DMS53 (cell line): ENCODE measurements around the gene ZNF598.

Source experiments
- DNase-seq: peaks from one replicate; lab custom pipeline; 2025; lab: John Stamatoyannopoulos, UW

The ZNF598 gene

GRCh38 chr16:2009791-2010510 is at the start of gene ZNF598:
Gene ZNF598 (minus strand): TSS chr16:2009821.
- DNase-seq = peak; percentile 95

GRCh38 chr16:2058872-2059271 is 49.3 kb upstream of the ZNF598 start:
- DNase-seq = no peak

- DNase-seq = no peak
Measured at GRCh38 chr16:2058420-2058819, 48.8 kb upstream of the ZNF598 start.

DNA sequence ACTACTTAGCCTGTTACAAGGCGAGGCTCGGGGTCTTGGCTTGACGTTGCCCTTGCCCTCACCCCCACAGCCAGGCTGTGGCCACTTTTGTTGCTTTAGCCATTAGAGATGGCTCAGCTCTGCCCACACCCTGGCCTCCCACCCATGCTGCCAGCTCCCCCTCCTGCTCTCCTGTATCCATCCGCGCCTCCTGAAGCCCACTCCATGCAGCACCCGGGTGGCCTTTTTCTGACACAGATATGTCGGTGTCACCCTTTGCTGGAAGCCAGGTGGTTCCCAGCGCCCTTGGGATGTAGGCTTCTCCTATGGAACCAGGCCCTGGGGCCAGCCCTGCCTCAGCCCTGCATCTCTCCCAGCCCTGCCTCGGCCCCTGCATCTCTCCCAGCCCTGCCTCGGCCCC is 47.8 kb upstream of the ZNF598 start:
- DNase-seq = no peak

DNA sequence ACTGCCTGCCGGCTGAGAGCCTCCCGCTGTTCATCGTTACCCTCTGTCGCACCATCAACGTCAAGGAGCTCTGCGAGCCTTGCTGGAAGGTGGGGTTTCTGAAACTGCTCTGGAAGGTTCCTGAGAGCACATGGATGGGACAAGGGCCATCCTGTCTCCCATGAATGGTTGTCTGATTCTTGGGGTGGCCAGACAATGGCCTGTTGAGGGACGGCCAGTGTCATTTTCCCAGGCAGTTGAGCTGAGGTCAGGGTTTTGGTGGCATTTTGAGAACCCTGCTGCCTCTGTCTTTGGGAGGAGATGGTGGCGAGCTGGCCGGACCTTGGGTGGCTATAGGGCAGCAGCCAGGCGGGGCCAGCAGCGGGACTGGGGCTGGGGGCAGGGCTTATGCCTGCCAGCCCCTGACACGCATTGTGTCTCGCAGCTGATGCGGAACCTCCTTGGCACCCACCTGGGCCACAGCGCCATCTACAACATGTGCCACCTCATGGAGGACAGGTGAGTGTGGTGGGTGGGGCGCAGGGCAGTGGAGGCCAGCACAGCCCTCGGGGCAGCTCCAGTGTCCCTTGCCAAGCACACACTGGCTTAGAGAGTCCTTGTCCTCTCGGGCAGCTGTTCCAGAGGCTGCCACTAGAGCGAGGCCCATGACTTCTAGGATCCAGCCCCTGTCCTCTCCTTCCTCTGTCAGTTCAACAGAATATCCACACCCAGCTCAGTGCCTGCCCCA is 47.2 kb upstream of the ZNF598 start:
- peak; percentile 69 for DNase-seq

- peak; percentile 41 for DNase-seq
Measured at GRCh38 chr16:2056077-2056476, 46.5 kb upstream of the ZNF598 start.

DNA sequence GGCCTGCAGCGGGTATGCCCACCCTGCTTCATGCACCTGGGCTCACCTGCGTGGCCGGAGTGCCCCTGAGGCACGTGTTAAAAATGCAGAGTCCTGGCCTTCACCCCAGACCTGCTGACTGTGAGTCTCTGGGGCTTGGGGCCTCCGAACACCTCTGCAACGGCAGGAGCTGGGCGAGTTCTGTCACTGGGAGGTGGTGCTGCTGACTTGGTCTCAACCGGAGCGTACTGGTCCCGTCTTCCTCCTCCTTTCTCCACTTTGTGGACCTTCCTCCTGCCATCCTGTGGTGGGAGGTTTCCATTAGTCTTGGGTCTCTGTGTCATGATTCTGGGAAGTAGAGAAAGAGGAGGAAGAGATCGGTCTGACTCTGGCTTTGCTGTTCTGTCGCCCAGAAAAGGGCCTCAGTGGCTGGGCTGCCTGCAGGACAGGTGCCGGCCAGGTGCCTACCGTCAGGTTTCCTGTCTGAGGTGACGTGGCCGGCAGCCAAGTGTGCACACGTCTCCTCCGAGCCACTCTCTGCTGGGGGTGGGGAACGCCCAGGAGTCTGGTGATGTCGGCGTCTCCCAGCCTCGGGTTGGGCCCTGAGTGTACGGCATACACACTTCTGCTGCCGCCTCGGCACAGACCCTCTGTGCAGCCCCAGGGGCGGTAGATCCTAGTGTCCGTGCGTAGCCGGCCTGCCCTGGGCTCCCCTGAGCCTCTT is 45.1 kb upstream of the ZNF598 start:
- peak; percentile 96 for DNase-seq

- DNase-seq = no peak
Measured at GRCh38 chr16:2053897-2054296, 44.3 kb upstream of the ZNF598 start.

- no peak for DNase-seq
Measured at GRCh38 chr16:2053211-2053610, 43.6 kb upstream of the ZNF598 start.

- peak; percentile 56 for DNase-seq
Measured at GRCh38 chr16:2048116-2048543, 38.5 kb upstream of the ZNF598 start.

DNA sequence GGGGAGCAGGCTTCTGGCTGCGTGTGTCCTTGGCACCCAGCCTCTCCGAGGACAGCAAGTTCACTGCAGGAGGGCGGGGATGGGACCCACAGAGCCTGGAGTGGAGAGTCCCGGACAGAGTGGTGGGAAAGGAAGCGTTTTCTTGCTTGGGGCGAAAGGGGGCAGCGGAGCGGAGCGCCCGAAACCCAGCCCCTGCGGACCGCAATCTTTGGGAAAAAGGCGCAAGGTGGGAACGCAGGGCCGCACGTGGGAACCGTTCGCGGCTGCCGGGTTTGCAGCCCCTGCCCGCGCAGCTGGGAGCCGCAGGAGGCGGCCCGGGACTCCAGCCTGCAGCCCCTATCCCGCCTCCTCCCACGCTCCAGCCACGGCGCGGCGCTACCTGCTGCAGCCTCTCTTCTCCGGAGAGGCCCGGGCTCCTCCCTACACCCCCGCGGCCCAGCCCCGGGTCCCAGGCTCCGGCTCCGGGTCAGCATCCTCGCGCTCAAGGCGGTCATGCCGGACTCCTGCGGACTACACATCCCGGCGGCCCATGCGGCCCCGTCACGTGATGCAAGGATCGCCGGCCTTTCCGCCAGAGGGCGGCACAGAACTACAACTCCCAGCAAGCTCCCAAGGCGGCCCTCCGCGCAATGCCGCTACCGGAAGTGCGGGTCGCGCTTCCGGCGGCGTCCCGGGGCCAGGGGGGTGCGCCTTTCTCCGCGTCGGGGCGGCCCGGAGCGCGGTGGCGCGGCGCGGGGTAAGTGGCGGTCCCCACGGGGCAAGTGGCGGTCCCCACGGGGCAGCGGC is 37.9 kb upstream of the ZNF598 start, which contains the start of the genes NTHL1 and TSC2:
TSS of gene NTHL1 (minus strand) at position 505 of the 786 bp plus-strand sequence. CDS start at position 494, 11 bp downstream.
TSS of gene TSC2 (plus strand) at position 656 of the 786 bp plus-strand sequence. CDS start 631 bp downstream, outside the sequence.
- peak; percentile 96 for DNase-seq

GRCh38 chr16:2046893-2047329 is 37.3 kb upstream of the ZNF598 start:
- peak; percentile 83 for DNase-seq

DNA sequence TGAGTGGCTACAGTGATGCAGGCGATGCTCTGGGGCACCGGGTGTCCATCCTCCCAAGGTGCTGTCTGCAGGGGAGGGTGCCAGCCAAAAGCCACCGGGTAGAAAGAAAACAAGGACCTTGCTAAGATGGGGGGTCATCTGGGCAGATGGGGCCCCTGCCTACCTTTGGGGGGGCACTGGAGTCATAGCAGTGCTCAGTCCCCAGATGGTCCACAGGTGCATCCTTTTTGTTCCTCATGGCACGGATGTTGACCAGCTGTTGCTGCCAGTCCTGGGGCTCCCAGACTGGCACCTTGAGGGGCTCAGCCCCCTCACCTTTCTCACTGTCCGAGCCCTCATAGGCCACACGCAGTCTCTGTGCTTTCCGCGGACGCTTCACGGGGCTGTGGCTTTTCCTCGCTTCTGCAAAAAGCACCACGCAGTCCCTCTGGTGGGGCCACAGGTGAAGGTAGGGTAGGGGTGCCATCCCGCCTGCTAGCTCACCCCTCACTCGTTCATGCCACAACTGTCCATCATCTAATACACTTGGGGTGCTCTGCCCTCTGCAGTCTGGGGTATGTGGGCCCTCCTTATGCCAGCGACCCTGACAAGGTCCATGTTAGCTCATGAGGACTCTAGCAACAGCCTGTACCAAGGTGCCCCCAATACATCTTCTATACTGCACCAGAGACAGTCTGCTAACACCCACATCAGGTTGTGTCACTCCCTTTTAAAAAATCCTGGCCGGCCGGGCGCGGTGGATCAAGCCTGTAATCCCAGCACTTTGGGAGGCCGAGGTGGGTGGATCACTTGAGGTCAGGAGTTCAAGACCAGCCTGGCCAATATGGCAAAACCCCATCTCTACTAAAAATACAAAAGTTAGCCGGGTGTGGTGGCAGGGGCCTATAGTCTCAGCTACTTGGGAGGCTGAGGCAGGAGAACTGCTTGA is 36.6 kb upstream of the ZNF598 start:
- DNase-seq = no peak

DNA sequence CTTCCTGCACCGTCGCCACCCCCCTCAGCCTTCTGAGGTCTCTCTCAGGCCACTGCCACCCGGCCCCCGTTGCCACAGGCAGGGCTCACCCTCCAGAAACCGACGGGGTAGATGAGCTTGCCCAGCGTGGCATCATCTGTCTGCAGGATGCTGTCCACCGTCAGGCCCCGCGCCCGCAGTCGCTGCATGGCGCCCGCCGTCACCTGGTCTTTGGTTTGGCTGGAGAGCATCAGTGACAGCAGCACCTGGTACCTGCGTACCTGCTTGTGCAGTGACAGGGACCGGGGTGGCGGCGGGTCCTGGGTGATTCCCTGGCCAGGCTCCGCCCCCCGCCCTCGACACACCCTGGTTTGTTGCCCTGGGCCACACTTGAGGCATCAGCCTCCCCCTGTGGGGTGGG is 34.9 kb upstream of the ZNF598 start:
- DNase-seq = peak; percentile 78

DNA sequence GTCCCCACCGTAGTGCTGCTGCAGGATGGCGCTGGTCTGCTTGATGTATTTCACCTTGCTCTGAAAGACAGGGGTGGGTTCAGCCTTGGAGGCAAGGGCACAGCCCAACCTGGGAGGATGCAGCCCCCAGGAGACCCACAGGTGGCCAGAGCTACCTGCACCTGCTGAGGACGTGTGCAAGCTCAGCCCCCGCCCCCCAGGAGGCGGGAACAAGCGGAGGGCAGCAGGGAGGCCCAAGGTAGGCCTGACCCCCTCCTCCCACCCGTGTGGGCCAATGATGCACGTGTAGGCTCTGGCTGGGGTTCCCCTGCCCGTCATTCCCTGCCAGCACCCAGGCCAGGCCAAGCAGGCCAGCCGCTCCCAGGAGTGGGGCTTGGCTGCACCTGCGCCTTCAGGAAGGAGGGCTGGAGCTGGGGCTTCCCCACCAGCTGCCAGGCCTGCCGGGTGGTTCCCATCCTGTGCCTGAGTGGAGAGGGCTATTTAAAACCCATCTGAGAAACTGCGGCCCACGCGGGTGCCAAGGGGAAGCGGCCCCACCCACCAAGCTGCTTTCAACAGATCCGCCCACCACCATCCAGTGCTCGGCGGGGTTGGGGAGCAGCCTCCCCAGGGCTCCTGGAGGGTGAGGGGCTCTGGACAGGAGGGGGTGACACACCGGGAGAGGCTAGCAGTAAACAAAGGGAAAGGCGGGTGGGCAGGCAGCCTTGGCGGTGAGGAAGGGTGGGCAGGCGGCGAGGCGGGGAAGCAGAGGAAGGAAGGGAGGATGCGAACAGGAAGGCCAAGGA is 34.2 kb upstream of the ZNF598 start:
- peak; percentile 96 for DNase-seq

DNA sequence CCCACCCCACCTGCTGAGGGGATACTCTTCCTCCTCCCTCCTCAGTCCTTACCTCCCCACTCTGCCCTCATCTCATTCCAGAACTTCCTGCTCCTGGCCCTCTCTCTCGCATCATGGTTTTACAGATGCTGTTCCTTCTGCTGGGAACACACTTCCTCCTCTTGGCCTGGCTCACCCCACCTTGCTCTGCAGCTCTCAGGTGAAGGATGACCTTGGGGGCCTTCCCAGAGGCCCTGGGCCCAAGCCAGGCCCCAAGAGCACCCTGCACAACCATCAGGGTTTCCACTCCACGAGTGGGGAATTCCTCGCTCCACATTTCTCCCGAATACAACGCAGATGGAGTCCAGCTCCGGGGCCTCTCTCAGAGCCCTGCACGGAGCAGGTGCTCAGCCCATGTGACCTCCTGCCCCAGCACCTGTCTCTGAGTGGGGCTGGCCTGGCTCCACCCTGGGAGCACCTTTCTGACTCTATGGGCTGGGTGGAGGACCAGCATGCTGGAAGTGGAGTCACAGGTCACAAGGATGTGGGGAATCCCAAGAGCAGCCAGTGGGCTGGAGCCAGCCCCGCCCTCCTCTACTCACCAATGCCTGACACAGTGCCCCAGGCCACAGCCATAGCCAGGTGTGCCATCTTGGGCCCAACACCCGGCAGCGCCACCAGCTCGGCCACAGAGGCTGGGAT is 33.5 kb upstream of the ZNF598 start:
- DNase-seq = peak; percentile 97

DNA sequence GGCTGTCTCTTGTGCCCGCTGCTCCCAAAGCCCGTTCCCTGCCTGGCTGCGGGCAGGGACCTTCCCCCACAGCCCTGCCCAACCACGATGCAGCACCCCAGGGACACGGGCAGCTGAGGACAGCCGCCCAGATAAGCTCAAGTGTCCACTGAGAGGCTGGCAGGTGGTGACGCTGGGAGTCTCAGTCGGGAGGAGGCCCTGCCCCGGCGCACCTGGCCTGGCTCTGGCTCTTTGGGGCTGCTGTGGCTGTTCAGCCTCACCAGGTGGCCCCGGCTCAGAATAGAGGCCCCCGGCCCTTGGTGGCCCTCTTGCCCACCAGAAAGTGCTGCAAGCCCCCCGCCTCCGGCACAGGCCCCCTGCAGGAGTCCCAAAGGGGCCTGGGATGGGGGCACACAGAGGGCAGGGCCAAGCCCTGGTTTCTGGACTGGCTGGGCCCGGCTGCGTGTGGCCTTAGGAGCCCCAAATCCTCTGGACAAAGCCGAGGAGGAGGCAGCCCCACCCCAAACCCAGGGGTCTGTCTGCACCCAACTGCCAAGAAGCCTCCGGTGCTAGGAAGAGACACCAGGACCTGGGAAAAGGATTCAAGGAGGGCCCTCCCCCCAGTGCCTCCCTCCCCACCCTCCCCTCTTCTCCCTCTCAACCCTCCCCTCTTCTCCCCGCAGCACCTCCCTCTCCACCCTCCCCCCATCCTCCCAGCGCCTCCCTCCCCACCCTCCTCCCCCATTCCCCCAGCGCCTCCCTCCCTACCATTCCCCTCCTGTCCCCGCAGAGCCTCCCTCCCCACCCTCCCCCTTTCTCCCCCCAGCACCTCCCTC is 32.8 kb upstream of the ZNF598 start:
- DNase-seq = peak; percentile 97

DNA sequence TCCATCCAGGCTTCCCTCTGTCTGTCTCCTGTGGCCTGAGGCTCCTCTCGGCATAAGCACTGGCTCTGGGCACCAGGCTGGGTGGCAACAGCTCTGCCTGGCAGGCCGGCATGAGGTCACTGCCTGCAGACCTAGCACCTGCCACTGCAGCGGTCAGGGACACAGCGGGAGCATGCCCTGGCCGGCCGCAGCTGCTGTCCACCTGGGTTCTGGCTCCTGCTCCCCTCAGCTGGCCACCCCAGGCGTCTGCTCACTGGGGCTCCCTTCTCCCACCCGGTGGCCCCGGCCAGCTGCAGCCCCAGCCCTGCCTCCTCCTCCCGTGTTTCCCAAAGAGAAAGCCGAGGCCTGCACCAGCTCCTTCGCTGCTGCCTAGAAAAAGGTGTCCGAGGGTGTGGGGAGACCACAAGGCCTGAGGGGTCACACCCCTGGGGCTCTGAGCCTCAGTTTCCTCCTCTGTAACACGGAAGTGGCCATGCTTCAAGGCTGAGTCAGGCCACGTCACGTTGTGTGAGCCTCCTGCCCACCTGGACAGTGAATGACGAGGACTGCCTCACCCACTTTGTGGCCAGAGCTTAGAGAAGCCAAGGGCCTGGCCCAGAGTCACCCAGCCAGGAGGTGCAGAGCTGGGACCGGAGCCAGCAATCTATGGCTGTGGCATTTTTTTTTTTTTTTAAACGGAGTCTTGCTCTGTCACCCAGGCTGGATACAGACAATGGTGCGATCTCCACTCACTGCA is 31.3 kb upstream of the ZNF598 start:
- peak; percentile 89 for DNase-seq
